Endometrium (tissue), 2 donors: ENCODE data around the gene TET1.
"Not testable (repeated sequence)": the region's sequence is repeated elsewhere in the genome, so short reads cannot be mapped to it uniquely, and the experiment has no call there.

Experiments
- FAIRE-seq: peaks from 2 replicates; lab custom pipeline; 2012; peaks lifted over from hg19 to GRCh38; lab: Jason Lieb, UNC
- donor health status: control.
- donor health status: control.

Gene TET1

DNA sequence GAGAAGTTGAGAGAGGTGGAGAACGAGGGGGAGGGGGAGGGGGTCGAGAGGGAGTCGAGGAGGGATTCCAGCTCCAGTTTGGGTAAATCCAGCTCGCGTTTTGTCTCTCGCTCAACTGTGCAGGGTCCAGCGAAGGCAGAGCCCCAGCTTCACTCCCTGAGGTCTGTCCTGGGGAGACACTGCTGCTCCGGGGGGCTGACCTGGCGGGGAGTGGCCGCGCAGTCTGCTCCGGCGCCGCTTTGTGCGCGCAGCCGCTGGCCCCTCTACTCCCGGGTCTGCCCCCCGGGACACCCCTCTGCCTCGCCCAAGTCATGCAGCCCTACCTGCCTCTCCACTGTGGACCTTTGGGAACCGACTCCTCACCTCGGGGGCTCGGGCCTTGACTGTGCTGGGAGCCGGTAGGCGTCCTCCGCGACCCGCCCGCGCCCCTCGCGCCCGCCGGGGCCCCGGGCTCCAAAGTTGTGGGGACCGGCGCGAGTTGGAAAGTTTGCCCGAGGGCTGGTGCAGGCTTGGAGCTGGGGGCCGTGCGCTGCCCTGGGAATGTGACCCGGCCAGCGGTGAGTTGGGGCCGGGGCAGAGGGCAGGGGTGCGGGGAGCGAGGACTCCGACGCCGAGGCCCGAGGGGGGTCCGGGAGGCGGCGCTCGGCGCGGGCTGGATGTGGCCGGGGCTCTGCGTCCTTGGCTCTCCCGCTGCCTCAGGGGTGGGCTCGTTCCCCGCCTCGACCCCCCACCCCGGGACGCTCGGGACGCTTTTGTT, at the start of gene TET1:
TSS of gene TET1 (plus strand) at position 152 of the 757 bp plus-strand sequence. CDS start 12,002 bp downstream, outside the sequence.
- FAIRE-seq: no peak

DNA sequence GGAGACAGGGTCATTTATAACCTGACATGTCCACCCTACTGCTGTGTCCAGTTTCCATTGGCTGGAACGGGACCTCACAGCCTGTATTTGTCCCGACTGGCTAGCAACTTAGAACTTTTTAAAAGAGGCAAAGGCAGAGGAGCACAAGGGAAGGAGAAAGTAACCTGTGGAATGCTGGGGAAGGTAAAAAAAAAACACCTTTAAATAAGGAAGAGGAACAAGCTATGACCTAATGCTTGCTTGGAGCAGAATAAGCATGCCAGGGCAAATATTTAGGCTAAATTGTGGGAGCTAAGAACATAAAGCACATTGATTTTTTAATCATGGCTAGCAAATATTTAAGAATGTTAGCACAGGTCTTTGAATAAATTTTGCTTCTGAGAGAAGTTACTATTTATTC, 43.9 kb upstream of the TET1 start:
- not testable (repeated sequence) for FAIRE-seq

DNA sequence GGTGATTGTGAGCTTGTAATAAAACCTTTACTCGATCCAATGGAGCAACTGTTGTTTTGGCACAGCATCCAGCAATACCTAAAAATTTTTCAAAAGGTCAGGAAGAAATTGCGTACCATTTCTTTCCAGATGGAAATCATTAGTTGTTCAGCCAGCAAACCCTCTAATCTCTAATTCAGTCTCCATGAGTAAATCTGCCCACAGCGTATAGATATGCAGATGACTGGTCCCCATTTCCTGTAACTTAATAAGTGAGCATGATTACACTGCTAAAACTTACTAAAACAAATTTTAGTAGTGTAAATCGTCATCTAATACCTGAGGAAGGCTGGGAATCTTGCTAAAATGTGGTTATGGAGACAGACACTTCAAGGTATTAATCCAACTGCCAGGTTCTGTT, 43.4 kb upstream of the TET1 start:
- no peak for FAIRE-seq

DNA sequence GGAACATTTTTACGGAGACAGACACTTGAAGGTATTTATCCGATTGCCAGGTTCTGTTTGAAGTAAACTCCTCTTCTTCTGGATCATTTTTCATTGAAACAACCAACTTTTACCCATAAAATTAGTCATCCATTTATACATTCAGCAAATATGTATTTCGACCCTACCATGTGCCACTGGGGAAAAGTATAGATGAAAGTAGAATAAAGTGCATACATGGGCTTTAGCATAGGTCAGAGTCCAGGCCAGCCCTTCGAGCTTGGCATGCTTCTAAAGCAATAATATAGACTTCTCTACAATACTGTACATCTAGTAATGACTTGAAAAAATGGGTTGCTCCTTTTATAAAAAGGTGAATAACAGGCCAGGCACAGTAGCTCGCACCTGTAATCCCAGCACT, 42.9 kb upstream of the TET1 start:
- FAIRE-seq: no peak

DNA sequence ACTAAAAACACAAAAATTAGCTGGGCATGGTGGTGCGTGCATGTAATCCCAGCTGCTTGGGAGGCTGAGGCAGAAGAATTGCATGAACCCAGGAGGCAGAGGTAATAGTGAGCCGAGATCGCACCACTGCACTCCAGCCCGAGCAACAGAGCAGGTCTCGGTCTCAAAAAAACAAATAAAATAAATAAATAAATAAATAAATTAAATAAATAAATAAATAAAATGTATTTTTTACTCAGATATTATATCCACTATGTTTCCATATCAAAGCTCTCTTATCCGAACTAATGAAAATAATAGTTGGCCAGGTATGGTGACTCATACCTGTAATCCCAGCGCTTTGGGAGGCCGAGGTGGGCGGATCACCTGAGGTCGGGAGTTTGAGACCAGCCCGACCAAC, 41.5 kb upstream of the TET1 start:
- not testable (repeated sequence) for FAIRE-seq

DNA sequence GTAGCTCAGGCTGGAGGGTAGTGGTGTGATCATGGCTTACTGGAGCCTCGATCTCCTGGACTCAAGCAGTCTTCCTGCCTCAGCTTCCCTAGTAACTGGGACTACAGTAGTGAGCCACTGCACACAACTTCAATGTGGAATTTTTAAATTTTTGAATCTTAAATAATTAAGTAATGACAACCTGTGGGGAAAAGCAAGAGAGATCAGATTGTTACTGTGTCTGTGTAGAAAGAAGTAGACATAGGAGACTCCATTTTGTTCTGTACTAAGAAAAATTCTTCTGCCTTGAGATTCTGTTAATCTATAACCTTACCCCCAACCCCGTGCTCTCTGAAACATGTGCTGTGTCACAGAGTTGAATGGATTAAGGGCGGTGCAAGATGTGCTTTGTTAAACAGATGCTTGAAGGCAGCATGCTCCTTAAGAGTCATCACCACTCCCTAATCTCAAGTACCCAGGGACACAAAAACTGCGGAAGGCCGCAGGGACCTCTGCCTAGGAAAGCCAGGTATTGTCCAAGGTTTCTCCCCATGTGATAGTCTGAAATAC, 34.6 kb upstream of the TET1 start:
- FAIRE-seq: not testable (repeated sequence)

DNA sequence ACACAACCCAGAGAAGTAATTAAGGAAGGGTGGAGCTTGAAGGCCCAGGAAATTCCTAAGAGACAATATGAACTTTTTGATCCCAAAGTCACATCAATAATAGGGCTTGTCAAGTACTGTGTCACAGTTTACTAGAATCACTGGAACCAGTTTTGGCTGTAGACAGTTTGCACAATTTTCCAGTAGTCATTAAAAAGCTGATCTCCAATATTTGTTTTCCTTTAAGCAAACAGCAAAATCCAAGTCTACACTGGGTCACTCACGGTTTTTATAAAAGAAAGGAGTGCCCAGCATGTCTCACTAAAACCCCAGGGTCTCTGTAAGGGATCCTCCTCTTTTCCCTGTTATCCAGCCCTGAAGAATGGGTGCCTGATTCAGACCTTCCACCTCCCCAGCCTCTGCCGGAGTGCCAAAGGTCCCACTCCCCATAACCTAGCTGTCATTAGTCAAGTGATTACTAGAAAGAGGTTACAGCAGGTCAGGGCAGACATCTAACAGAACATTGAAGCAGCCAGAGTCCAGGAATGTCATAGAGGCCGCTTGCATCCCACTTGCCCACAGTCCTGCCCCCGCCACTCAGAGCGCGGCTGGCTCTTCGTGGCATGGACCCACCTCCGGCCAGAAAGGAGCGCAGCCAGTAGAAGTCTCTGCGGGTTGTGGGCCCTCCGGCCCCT, 33.4 kb upstream of the TET1 start:
- FAIRE-seq: no peak

DNA sequence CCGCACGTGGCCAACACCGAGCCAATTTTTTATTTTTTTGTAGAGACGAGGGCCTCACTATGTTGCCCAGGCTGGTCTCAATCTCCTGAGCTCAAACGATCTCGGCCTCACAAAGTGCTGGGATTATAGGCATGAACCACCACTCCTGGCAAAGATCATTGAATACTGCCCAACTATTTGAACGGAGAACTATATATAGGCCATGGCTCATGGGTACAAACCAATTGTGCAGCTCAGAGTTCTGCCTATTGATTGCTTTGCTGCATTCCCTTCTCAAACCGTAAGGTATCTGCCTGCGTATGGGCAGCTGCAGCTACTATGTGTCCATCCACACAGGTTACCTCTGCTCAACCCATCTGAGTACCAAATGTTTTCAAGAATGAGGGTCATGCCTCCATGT, 23.2 kb upstream of the TET1 start:
- no peak for FAIRE-seq

DNA sequence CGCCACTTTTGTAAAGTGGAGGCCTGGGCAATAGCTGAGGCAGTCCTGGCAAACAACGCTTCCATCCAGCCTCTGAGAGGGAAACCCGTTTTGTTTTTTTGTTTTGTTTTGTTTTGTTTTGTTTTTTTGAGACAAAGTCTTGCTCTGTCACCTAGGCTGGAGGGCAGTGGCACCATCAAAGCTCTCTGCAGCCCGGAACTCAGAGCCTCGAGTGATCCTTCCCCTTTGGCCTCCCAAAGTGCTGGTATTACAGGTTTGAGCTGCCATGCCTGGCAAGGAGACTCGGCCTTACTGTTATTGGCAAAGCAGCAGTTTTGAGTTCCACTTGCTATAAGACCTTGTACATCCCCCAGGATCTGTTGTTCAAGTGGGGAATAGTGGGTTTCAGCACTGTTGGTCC, 22.3 kb upstream of the TET1 start:
- FAIRE-seq: no peak

DNA sequence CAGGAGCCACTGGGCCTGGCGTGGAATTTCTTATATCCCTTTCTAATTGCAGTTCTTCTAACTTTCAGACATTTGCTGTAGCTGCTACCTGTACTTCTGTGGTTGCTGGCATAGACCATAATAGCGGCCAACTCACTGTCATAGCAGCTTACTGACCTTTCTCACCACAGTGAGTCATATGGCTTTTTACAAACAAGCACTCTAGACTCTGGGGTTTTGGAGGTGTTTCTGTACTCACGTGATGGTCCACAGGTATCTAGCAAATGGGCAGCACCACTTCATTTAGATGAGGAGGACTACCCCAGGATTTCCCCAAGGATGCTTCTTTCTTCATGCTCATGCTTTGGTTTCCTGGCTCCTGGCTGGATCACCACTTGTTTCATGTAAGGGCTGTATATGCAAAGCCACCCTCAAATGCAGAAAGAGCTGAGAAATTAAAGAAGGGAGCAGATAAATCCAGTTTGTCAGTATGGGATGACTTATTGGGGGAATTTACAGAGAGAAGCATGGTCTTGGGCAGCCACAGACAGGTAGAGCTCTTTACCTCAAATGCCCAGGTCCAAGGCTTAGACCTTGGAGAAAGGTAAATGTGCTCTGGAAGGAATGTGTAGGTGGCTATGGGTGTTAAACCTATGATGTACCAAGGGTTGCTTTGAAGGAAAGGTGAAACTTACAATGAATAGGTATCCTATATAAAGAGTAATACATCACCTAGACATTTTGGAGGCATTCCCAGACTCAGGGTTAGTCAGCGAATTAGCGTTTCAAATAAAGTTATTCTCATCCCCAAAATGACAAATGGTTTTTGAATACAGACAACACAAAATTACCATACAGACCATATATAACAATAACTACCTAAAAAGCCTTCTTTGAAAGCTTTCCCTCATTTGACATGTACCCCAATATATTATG, 16.9 kb upstream of the TET1 start:
- FAIRE-seq: no peak

DNA sequence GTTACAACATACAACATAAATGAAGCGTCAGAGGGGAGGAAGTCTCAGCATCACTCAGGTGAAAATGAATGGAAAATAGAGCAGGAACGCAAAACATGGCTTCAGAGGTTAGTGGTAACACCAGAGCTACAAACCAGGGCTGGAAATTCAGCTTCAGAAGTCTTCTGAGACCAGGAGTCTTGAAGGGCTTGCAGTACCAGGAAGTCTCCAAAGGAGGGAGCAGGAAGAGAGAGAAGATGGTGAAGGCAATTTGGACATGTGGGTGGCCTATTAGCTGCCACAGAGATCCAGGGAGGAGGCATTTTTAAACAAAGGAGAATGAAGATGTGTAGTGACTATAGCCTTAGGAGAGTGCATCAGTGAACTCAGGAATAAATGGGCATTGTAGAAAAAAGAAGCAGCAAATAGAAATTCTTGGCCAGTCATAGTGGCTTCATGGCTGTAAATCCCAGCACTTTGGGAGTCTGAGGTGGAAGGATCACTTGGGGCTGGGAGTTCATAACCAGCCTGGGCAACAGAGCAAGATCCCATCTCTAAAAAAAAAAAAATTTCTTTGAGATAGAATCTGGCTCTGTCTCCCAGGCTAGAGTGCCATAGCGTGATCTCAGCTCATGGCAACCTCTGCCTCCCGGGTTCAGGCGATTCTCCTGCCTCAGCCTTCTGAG, 9.3 kb upstream of the TET1 start:
- no peak for FAIRE-seq

DNA sequence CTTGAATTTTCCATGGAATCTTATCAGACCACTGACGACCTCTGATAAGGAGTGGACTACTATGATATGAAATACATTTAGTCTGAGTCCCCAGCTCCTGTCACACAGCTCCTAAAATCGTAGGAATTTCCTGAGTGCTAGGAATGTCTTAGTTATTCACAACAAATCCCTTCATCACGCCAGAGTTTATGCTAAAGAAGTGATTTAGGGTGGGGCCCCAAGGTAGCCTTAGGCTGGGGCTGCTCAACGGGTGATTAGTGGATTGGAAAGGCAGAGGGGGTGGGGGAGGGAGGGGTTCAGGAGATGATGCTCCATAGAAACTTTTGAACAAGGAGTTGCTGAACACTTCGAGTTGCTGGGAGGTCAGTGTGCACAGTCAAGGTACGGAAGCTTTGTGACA, 7.0 kb upstream of the TET1 start:
- no peak for FAIRE-seq

DNA sequence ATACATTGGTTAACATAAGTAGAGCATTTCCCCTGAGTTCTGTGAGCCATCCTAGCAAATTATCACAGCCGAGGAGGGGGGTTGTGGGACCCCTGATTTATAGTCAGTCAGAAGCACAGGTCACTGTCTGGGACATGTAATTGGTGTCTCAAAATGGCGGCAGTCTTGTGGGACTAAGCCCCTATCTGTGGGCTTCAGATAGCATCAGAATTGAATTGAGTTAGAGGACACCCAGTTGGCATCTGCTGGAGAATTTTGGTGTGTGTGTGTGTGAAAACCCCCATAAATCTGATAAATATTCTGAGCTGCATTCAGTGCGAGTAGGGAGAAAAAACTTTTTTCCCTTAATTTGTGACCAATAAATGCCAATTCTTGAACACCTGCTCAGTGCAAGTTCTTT, 6.5 kb upstream of the TET1 start:
- FAIRE-seq: no peak

DNA sequence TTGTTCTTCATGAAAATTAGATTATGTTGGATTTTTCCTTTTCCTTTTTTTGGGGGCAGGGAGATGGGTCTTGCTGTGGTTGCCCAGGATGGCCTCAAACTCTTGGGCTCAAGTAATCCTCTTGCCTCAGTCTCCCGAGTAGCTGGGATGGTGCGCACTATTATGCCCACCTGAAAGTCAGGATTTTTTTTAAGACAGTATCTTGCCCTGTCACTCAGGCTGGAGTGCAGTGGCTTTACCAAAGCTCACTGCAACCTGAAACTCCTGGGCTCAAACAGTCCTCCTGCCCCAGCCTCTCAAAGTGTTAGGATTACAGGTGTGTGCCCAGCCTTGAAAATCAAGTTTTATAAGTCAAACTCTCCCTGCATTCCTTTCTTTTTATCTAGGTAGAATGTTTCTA, 1.7 kb upstream of the TET1 start:
- FAIRE-seq: no peak

DNA sequence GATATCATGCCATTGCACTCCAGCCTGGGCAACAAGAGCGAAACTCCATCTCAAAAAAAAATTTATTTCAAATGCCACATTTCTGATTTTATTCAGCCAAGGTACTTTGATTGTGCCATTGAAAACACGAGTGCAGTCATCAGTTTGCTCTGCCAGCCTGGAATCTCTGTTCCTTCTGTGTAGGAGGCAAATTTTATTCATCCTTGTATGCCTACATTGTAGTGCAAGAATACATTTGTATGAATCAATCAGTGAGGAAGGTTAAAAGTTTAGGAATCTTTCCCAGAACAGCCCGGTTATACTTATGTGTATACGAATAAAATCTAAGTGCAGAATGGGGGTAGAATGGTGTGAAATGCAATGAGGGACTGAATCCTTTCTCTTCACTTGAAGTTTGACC, 886 bp upstream of the TET1 start:
- no peak for FAIRE-seq

DNA sequence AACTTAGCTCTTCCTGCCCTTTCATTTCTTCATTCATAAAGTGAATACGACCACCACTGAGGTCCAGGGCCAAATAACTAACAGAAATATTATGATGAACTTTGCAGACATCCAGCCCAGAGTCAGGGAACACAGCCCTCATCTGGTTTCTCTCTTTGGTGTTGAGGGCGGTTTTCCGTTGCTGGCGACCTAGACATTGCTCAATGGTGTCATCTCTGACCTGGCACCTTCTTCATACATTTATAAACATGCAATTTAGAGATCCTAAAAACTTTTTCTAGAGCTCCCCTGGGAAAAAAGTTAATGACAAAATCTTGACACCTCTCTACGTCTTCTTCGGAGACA, 324 bp upstream of the TET1 start:
- FAIRE-seq: no peak

DNA sequence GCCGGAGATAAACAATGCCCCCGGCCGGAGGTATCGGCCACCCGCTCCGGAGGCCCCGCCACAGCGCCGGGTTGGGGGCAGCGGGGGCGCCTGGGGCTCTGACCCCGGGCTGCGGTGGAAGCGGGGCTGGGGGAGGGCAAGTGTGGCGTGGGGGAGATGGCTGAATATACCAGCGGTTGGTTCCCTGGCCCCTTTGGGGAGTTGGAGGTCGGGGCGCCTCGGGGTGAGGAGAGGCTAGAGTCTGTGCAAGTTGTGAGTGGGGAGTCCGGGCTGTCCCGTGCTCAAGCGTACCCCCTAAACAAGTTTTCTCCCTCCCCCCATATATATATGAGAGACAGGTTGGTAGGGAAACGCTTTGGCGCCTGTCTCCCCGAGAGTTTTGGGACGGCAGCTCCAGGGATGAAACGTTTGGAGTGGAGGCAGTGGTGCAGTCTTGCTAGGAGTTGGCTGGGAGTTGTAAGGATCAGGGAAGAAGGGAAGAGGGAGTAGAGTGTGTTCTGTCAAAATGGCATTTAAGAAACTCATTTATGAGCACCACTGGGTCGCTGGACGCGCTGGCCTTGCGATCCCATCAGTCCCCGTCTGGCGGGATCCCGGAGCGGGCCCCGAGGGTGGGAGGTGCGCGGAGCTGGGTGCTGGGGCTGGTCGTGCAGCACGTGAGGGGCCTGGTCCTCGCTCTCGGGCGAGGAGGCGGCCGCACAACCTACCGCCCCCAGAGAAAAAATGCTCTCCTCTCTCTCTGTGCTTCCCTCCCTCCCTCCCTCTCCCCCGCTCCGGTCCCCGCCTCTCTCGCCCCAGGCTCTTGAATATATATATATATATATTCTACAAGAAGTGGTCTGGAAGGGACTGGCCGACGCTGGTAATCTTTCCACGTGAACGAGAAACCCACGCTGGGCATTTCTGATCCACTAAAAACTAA, 1.1 kb downstream of the TET1 start:
- FAIRE-seq: no peak

DNA sequence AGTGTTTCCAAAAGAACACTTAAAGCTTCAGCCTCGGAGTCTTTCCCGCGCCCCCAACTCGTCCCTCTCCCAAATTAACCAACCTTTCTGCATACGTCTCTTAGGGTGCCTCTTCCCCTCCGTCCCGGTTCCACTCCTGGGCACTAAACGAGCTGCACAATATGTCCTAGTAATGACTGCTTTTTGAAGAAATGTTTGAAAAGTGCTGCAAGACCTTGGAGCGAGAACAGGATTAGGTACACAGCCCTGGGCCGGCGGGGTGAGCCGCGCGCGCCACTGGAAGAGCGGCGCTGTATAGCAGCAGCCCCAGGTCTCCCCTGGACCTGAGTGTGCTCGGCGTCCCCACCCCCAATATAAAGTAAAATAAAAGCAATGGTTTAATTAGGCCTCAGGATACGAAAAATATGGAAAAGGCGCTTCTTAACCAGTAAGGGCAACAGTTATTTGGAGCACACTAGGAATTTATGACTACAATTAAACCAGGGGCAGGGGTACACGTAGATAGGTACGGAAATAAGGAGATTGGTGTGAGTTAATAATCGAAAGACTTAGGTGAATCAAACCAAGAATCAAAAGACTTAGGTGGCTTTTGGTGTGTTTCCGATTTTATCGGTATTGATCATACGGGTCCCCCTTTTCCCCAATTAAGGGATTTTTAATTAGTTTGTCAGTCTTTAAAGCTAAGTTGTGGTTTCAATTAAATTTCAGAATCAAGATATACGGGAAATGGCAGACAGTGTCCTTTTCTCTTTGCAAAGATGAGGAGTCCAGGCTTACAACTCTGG, 1.9 kb downstream of the TET1 start:
- no peak for FAIRE-seq

DNA sequence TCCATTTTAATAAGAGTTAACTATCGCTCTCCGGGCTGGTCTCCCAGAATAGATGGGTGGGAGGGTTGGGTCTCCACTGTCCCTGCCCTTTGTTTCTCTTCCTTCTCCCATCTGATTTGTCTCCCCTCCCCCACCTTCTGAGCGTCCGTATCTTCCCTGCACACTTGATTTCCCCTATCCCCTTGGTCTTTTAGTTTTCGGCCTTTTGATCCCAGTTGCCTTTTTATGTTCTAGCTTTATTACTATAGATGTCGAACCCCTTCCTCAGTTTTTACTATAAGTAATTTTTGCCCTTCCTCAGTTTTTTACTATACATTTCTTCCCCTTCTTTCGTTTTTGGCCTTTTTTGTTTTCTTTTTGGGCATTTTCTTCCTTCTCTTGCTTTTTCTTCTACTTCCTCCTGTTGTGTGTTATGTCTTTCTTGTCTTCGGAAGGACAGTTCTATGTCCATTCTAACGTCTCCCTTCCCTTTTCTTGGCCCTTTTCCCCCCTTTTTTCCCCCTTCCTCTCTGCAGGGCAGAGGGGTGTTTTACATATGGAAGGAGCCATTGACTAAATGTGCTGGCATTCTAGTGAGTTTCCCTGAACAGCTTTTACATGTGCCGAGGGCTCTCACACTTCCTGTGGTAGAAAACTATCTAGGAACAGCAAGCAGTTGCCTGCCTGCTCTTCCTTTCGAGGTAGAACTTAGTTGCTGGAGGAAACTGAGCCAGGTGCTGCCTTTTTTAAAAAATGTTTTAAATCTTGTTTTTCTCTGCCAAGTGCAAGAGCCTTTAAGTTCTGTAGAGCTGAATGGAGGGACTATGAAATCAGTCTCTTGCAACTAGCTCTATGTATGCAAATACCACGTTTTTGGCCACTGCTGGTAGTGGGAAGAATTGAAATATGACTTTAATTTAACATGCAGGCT, 2.8 kb downstream of the TET1 start:
- FAIRE-seq: no peak
